Measurements from ENCODE around the gene BRD1.

GRCh38 chr22:49735901-49736421 is 91.7 kb downstream of the BRD1 start:
- TF ChIP-seq, protein P1, sequence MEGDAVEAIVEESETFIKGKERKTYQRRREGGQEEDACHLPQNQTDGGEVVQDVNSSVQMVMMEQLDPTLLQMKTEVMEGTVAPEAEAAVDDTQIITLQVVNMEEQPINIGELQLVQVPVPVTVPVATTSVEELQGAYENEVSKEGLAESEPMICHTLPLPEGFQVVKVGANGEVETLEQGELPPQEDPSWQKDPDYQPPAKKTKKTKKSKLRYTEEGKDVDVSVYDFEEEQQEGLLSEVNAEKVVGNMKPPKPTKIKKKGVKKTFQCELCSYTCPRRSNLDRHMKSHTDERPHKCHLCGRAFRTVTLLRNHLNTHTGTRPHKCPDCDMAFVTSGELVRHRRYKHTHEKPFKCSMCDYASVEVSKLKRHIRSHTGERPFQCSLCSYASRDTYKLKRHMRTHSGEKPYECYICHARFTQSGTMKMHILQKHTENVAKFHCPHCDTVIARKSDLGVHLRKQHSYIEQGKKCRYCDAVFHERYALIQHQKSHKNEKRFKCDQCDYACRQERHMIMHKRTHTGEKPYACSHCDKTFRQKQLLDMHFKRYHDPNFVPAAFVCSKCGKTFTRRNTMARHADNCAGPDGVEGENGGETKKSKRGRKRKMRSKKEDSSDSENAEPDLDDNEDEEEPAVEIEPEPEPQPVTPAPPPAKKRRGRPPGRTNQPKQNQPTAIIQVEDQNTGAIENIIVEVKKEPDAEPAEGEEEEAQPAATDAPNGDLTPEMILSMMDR (IDR thresholded peaks at IDR 0.05; ENCODE audit: low read depth, low read length, poor library complexity, severe bottlenecking), result no peak
- no peak for TF ChIP-seq EZH2phosphoT487 (IDR thresholded peaks at IDR 0.05; ENCODE audit: borderline replicate concordance, low read length)

Measured in DOHH2 (cell line).